ENCODE results near the gene SAMD11.
"Not testable (repeated sequence)": the region's sequence is repeated elsewhere in the genome, so short reads cannot be mapped to it uniquely, and the experiment has no call there.

The SAMD11 gene

DNA sequence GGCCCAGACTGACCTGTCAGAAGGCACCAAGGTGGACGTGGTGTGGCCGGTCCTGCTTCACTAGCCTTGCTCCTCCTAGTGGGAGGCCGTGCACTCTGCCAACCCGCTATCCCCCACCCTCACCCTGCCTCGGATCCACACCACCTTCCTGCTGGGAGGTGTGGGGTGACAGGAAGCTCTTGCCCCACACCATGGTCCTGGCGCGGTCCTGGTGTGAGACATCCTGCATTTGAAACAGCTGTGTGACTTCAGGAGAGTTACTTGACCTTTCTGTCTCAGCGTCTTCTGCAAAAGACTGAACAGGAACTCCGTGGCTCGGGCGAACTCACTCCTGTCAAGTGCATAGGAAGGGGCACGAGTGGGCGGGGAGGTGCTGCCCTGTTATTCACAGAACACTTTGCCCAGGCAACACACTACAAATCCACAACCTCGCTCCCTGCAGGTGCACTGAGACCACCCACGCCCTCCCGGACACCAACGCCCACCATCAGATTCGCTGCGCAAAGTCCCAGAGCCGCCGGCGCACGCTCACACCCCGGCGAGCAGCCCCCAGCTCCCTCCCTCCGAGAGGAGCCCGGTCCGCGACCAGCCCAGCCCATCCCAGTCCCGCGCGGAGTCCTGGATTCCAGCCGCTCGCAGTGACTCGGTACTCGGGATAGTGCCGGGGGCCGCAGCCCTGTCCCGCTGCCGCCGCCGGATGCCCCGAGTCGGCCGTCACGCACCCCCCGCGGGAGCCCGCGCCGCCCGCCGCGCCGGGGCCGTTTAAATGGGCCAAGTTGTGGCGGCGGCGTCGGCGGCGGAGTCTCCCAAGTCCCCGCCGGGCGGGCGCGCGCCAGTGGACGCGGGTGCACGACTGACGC is at the start of gene SAMD11:
TSS of gene SAMD11 (plus strand) at position 793 of the 860 bp plus-strand sequence. CDS start 509 bp downstream, outside the sequence.
- H3K9me3 Mint-ChIP-seq = no peaks in the 10 kb centered on the region
- H3K27me3 Mint-ChIP-seq (ENCODE audit: low read depth, poor library complexity) = peaks cover 58% of the 10 kb centered on the region
- peak within 1 kb of the TSS; percentile 80 for H3K4me3 Mint-ChIP-seq
- H3K27ac Mint-ChIP-seq = no peak within 1 kb of the TSS
- H3K4me1 Mint-ChIP-seq = peaks cover 53% of the 10 kb centered on the region
- no peak for TF ChIP-seq CTCF (IDR thresholded peaks at IDR 0.05)
- DNase-seq = peak; percentile 94
- H3K36me3 Mint-ChIP-seq (ENCODE audit: low read depth) = peaks cover 11% of the 10 kb centered on the region

DNA sequence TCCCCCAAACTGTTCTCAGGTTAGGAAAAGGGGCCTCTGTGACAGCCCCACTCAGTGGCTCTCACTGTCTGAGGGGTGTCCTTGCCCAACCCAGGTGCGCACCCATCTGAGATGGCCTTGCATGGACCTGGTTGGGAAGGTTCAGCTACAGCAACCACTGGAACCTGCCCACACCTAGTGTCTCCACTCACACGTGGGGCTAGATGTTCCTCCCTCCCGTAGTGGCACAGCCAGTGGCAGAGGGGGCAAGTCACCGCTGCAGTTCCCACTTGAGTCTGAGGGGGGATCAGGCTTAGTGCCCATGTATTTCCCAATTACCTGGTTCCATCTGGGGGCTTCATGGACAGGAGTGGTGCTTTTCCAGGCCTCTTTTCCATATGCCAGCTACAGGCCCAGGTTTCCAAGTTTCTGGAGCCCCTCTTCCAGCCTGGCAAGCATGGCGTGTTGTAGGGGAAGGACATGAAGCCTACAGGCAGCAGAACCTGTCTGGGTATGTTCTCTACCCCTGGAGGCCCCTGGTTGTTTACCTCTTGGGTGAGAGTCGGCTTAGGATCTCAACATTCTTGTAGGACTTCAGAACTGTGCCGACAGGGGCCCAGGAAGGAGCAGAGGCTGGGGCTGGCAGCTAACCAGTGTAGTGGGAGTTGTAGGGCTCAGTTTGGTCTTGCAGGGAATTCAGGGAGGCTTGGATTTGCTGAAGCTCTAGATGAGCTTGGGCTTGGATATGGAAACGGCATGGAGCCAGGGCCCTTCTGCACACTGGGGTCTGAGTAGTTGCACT is 47.1 kb upstream of the SAMD11 start:
- Mint-ChIP-seq H3K9me3 (peaks cover 17% of the 10 kb centered on the region), H3K27me3 (ENCODE audit: low read depth, poor library complexity) (peaks cover 86% of the 10 kb centered on the region), H3K27ac (peak overlapping the region; percentile 68)
- H3K4me3 Mint-ChIP-seq; H3K36me3 Mint-ChIP-seq (ENCODE audit: low read depth); H3K4me1 Mint-ChIP-seq; DNase-seq: not testable (repeated sequence)

DNA sequence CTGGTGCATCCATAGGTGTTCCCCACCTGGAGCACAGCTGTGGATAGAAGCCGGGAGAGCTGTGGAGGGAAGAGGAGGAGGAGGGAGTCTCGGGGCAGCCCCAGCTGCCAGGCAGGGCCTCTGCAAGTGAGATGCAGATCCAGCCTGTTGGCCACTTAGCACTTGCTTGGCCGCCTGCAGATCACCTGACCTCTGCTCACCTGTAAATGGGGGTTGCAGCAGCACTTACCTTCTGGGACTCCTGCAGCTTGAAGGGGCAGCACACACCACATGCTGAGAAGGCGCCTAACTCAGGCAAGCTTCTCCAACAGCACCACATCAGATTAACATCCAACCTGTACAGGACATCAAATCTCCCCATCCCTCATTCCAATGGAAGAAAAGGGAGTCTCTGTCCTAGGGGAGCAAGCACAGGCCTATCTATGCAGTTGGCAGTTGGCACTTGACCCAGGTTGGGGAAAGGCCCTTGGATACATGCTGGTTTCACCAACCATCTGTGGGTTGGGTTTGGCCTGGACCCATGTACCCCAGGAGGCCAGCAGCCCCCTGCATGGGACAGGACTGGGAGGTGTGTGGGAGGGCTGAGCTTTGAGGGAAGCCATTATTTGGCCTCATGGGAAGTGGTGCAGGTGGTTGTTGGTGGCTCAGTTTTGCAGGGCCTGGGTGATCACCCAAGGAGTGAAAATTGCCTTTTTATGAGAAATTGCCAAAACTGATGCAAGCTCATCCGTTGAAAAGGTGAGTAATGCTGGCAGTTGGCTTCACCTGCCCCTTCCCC is 46.3 kb upstream of the SAMD11 start:
- not testable (repeated sequence) for H3K27ac Mint-ChIP-seq

GRCh38 chr1:880511-880910 is 43.2 kb upstream of the SAMD11 start:
- Mint-ChIP-seq H3K9me3 (peaks cover 22% of the 10 kb centered on the region), H3K27me3 (ENCODE audit: low read depth, poor library complexity) (peaks cover 88% of the 10 kb centered on the region)
- H3K36me3 Mint-ChIP-seq (ENCODE audit: low read depth); H3K4me3 Mint-ChIP-seq; H3K27ac Mint-ChIP-seq; H3K4me1 Mint-ChIP-seq; DNase-seq: not testable (repeated sequence)

More for the DNA sequence above, 46.3 kb upstream of the SAMD11 start:
- H3K4me1 Mint-ChIP-seq; H3K36me3 Mint-ChIP-seq (ENCODE audit: low read depth); DNase-seq; H3K4me3 Mint-ChIP-seq: not testable (repeated sequence)
- H3K9me3 Mint-ChIP-seq = peaks cover 17% of the 10 kb centered on the region
- peaks cover 86% of the 10 kb centered on the region for H3K27me3 Mint-ChIP-seq (ENCODE audit: low read depth, poor library complexity)

- Mint-ChIP-seq H3K9me3 (peaks cover 21% of the 10 kb centered on the region), H3K27me3 (ENCODE audit: low read depth, poor library complexity) (peaks cover 92% of the 10 kb centered on the region)
- not testable (repeated sequence) for DNase-seq; H3K4me3 Mint-ChIP-seq; H3K4me1 Mint-ChIP-seq; H3K36me3 Mint-ChIP-seq (ENCODE audit: low read depth); H3K27ac Mint-ChIP-seq
These were observed 42.8 kb upstream of the SAMD11 start for GRCh38 chr1:880915-881314.

DNA sequence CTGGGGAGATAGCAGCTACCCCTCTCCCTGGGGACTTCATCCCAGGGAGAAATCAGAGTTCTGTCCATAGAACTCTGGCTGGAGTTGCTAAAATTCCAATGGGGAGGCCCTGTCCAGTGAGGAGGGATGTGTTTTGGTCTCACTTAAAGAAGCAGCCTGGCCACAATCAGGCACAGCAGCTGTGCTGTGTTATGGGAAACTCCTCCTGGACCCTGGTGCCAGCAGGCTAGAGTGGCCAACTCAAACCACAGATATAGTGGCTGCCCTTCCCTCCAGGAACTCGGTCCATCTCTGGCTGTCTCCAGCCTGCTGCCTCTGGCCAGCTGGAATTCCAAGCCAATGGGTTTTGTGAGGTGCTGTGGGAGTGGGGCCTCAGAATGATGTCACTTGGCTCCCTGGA is 37.4 kb upstream of the SAMD11 start:
- DNase-seq = no peak
- Mint-ChIP-seq H3K27ac (no peak overlapping the region), H3K27me3 (ENCODE audit: low read depth, poor library complexity) (peaks cover 99% of the 10 kb centered on the region), H3K9me3 (peaks cover 17% of the 10 kb centered on the region), H3K4me1 (no peaks in the 10 kb centered on the region), H3K4me3 (no peak overlapping the region), H3K36me3 (ENCODE audit: low read depth) (no peaks in the 10 kb centered on the region)
- no peak for TF ChIP-seq CTCF (IDR thresholded peaks at IDR 0.05)

- H3K36me3 Mint-ChIP-seq (ENCODE audit: low read depth) = no peaks in the 10 kb centered on the region
- TF ChIP-seq CTCF (IDR thresholded peaks at IDR 0.05) = no peak
- no peak overlapping the region for H3K27ac Mint-ChIP-seq
- H3K4me1 Mint-ChIP-seq = no peaks in the 10 kb centered on the region
- H3K4me3 Mint-ChIP-seq = no peak overlapping the region
- DNase-seq = no peak
- peaks cover 17% of the 10 kb centered on the region for H3K9me3 Mint-ChIP-seq
- H3K27me3 Mint-ChIP-seq (ENCODE audit: low read depth, poor library complexity) = peaks cover 100% of the 10 kb centered on the region
These were observed 37.0 kb upstream of the SAMD11 start for GRCh38 chr1:886760-887159.
